ENCODE measurements around the gene TP63. TPM values are rescaled to one million over a fixed set of nuclear protein-coding genes. Genes with fewer than 3 reads are reported as not detected.

Gene TP63
- total RNA-seq, 4 donors from 2014 or later: 302 to 485 (median 319) TPM

GRCh38 chr3:189812806-189813465 is 181.7 kb downstream of the TP63 start:
- Histone ChIP-seq H3K4me1 (peaks cover 18% of the 10 kb centered on the region), H3K27ac (peak overlapping the region; percentile 58), H3K27me3 (no peaks in the 10 kb centered on the region), H3K9me3 (no peaks in the 10 kb centered on the region), H3K36me3 (no peaks in the 10 kb centered on the region), H3K4me3 (no peak overlapping the region)
- whole genome bisulfite sequencing: 64% methylated on average over 5 of the region's 5 CpGs
- DNase-seq (ENCODE audit: low spot score in 2 of 2): no peak
- TF ChIP-seq POLR2A (IDR thresholded peaks at IDR 0.05): no peak
- no peak for TF ChIP-seq POLR2AphosphoS5 (IDR thresholded peaks at IDR 0.05)
- TF ChIP-seq CTCF (IDR thresholded peaks at IDR 0.05): no peak
- no peak for TF ChIP-seq EP300 (IDR thresholded peaks at IDR 0.05)

- TF ChIP-seq POLR2AphosphoS5 (IDR thresholded peaks at IDR 0.05) (no peak), CTCF (IDR thresholded peaks at IDR 0.05) (no peak), POLR2A (IDR thresholded peaks at IDR 0.05) (no peak), EP300 (IDR thresholded peaks at IDR 0.05) (no peak)
- no peaks in the 10 kb centered on the region for H3K27me3 ChIP-seq
- H3K4me1 ChIP-seq: peaks cover 18% of the 10 kb centered on the region
- no peaks in the 10 kb centered on the region for H3K36me3 ChIP-seq
- H3K9me3 ChIP-seq: no peaks in the 10 kb centered on the region
- WGBS: 48% methylated on average over 10 of the region's 10 CpGs
- peak overlapping the region; percentile 58 for H3K27ac ChIP-seq
- no peak overlapping the region for H3K4me3 ChIP-seq
- no peak for DNase-seq (ENCODE audit: low spot score in 2 of 2)
Measured at GRCh38 chr3:189813647-189814240, 182.6 kb downstream of the TP63 start.

- WGBS: 79% methylated on average over 2 of the region's 2 CpGs
- TF ChIP-seq POLR2A (IDR thresholded peaks at IDR 0.05): no peak
- Histone ChIP-seq H3K27ac (no peak overlapping the region), H3K27me3 (no peaks in the 10 kb centered on the region), H3K4me1 (peaks cover 37% of the 10 kb centered on the region), H3K9me3 (no peaks in the 10 kb centered on the region), H3K4me3 (no peak overlapping the region), H3K36me3 (no peaks in the 10 kb centered on the region)
- no peak for DNase-seq (ENCODE audit: low spot score in 2 of 2)
Measured at GRCh38 chr3:189820365-189820720, 189.2 kb downstream of the TP63 start.

- DNase-seq (ENCODE audit: low spot score in 2 of 2): no peak
- H3K4me1 ChIP-seq: peaks cover 42% of the 10 kb centered on the region
- H3K27ac ChIP-seq: no peak overlapping the region
- no peak for TF ChIP-seq POLR2AphosphoS5 (IDR thresholded peaks at IDR 0.05)
- TF ChIP-seq POLR2A (IDR thresholded peaks at IDR 0.05): no peak
- no peak overlapping the region for H3K4me3 ChIP-seq
- no peaks in the 10 kb centered on the region for H3K9me3 ChIP-seq
- H3K27me3 ChIP-seq: no peaks in the 10 kb centered on the region
- WGBS: 60% methylated on average over 4 of the region's 4 CpGs
- H3K36me3 ChIP-seq: no peaks in the 10 kb centered on the region
Measured at GRCh38 chr3:189821262-189821661, 190.1 kb downstream of the TP63 start.

- H3K9me3 ChIP-seq: no peaks in the 10 kb centered on the region
- WGBS: 65% methylated on average over 3 of the region's 3 CpGs
- no peak for TF ChIP-seq POLR2A (IDR thresholded peaks at IDR 0.05)
- TF ChIP-seq EP300 (IDR thresholded peaks at IDR 0.05): no peak
- TF ChIP-seq POLR2AphosphoS5 (IDR thresholded peaks at IDR 0.05): no peak
- TF ChIP-seq CTCF (IDR thresholded peaks at IDR 0.05): no peak
- H3K4me1 ChIP-seq: peaks cover 38% of the 10 kb centered on the region
- no peak overlapping the region for H3K4me3 ChIP-seq
- no peaks in the 10 kb centered on the region for H3K27me3 ChIP-seq
- peak overlapping the region; percentile 80 for H3K27ac ChIP-seq
- no peaks in the 10 kb centered on the region for H3K36me3 ChIP-seq
- no peak for DNase-seq (ENCODE audit: low spot score in 2 of 2)
Measured at GRCh38 chr3:189822726-189823125, 191.5 kb downstream of the TP63 start.

- H3K27ac ChIP-seq: peak overlapping the region; percentile 80
- no peaks in the 10 kb centered on the region for H3K9me3 ChIP-seq
- H3K4me1 ChIP-seq: peaks cover 42% of the 10 kb centered on the region
- H3K36me3 ChIP-seq: no peaks in the 10 kb centered on the region
- TF ChIP-seq POLR2AphosphoS5 (IDR thresholded peaks at IDR 0.05) (peak in 1 of 3 donors; percentile 41), CTCF (IDR thresholded peaks at IDR 0.05) (no peak)
- WGBS: 24% methylated on average over 5 of the region's 5 CpGs
- H3K4me3 ChIP-seq: no peak overlapping the region
- H3K27me3 ChIP-seq: no peaks in the 10 kb centered on the region
- DNase-seq (ENCODE audit: low spot score in 2 of 2): no peak
Measured at GRCh38 chr3:189824629-189825312, 193.6 kb downstream of the TP63 start.
